GM12892 (cell line): Measurements from ENCODE around the gene SLC39A10.

ENCODE experiments used
- POLR2A ChIP-seq: IDR thresholded peaks from 2 replicates; pipeline ENCODE4 v1.6.1; 2011; ENCODE audit warnings: low read depth, low read length, control low read depth
- POLR2AphosphoS5 ChIP-seq: IDR thresholded peaks from 2 replicates; pipeline ENCODE4 v1.6.1; 2011; ENCODE audit warnings: low read depth, low read length, control low read depth
- TAF1 ChIP-seq: IDR thresholded peaks from 2 replicates; pipeline ENCODE4 v1.6.1; 2011; ENCODE audit warnings: low read depth, mild to moderate bottlenecking, control low read depth, low read length, borderline replicate concordance

GRCh38 chr2:195734395-195734794 lies 77.4 kb downstream of the SLC39A10 start:
- TF ChIP-seq POLR2AphosphoS5 (no peak), TAF1 (no peak), POLR2A (no peak)
